Renal cortex interstitium (tissue), 3 donors: Measurements from ENCODE around the gene GFRA4. TPM values are rescaled to one million over a fixed set of nuclear protein-coding genes. Genes with fewer than 3 reads are reported as not detected.

Experiments
- polyA plus RNA-seq, 3 donors: library from polyadenylated mRNA; unstranded; fragments of 120-200 nt; gene quantifications; one replicate each; pipeline ENCODE4 v1.2.1, GENCODE V29; 2013; ENCODE audit not compliant: insufficient read length in 3 of 3

GFRA4 gene
- polyA plus RNA-seq, 3 donors: 0.11 to 0.30 (median 0.14) TPM

Other genes with a start within 250 kb of the GFRA4 start
- gene ATRN, start 192.4 kb downstream of the GFRA4 start, polyA plus RNA-seq: 10 to 100 TPM; 49.6 to 53.7 (median 51.5) TPM
- 10 to 100 TPM in 1 of 3 donors, 1 to 10 TPM in 2; 7.7 to 15.3 (median 9.7) TPM for gene ADAM33, start 18.6 kb upstream of the GFRA4 start, polyA plus RNA-seq
- 1 to 10 TPM in 2 of 3 donors, under 1 TPM in 1; 0.61 to 1.8 (median 1.4) TPM for gene SIGLEC1, start 49.2 kb upstream of the GFRA4 start, polyA plus RNA-seq
- 10 to 100 TPM; 11.0 to 19.6 (median 15.6) TPM for gene HSPA12B, start 69.3 kb upstream of the GFRA4 start, polyA plus RNA-seq
- gene ADISSP, start 104.4 kb upstream of the GFRA4 start, polyA plus RNA-seq: 10 to 100 TPM; 17.4 to 28.4 (median 26.6) TPM
- 1 to 10 TPM; 1.3 to 2.5 (median 2.0) TPM for gene SPEF1, start 118.0 kb upstream of the GFRA4 start, polyA plus RNA-seq
- gene CENPB, start 123.3 kb upstream of the GFRA4 start, polyA plus RNA-seq: 10 to 100 TPM; 33.6 to 49.5 (median 44.7) TPM
- gene CDC25B, start 132.9 kb upstream of the GFRA4 start, polyA plus RNA-seq: 10 to 100 TPM; 35.4 to 40.3 (median 39.3) TPM
- 10 to 100 TPM in 1 of 3 donors, 1 to 10 TPM in 2; 8.0 to 11.8 (median 9.3) TPM for gene AP5S1, start 157.1 kb upstream of the GFRA4 start, polyA plus RNA-seq
- 10 to 100 TPM; 25.7 to 33.9 (median 27.5) TPM for gene MAVS, start 183.4 kb upstream of the GFRA4 start, polyA plus RNA-seq
- gene PANK2, start 226.0 kb upstream of the GFRA4 start, polyA plus RNA-seq: 10 to 100 TPM; 32.8 to 38.6 (median 36.6) TPM